GM12878 (cell line): ENCODE results near the gene C10orf105. TPM values are rescaled to one million over a fixed set of nuclear protein-coding genes. Genes with fewer than 3 reads are reported as not detected.

Experiments used
- ATAC-seq: fragments of 200-7000 bp; cut with Tn5 transposase; 3 replicates; pipeline ENCODE4 v1.9.1; 2020; ENCODE audit warnings: mild to moderate bottlenecking, moderate library complexity
- BruUV-seq: library from RNA; stranded (reverse); fragments of 400-500 nt; replicated peaks from 2 replicates; lab custom pipeline; 2021; lab: Mats Ljungman, UMichigan
- CTCF ChIA-PET: fragments of 300-600 bp; sonication (Branson Sonifier 250); formaldehyde crosslinking; extraction: SDS; loops from one replicate; lab custom pipeline; 2021; ENCODE audit warnings: inconsistent platforms; lab: Yijun Ruan, JAX
- POLR2A ChIA-PET: fragments of 350-600 bp; formaldehyde crosslinking; extraction: SDS; loops from one replicate; lab custom pipeline; 2021; ENCODE audit warnings: inconsistent platforms; lab: Charles Lee
- RAD21 ChIA-PET: fragments of 300-600 bp; sonication (Branson Sonifier 250); formaldehyde crosslinking; loops from one replicate; lab custom pipeline; 2023; ENCODE audit warnings: antibody characterized with exemption; ENCODE audit not compliant: unreplicated experiment; lab: Charles Lee
- SMC1A ChIA-PET: fragments of 300-600 bp; sonication (Branson Sonifier 250); formaldehyde crosslinking; loops from one replicate; lab custom pipeline; 2023; ENCODE audit not compliant: unreplicated experiment, uncharacterized antibody; lab: Charles Lee
- DNase-seq: peaks from one replicate; pipeline ENCODE4 v3.0.0-alpha.2; 2011; ENCODE audit warnings: low read depth, low spot score
- FAIRE-seq: peaks from 3 replicates; lab custom pipeline; 2011; peaks lifted over from hg19 to GRCh38; lab: Jason Lieb, UNC
- H2AFZ ChIP-seq: 2 replicates; pipeline ENCODE4 v1.6.0; 2011; ENCODE audit warnings: low read depth, low read length, control low read depth; ENCODE audit not compliant: control insufficient read depth
- H3K27ac ChIP-seq: 2 replicates; pipeline ENCODE4 v1.5.1; 2011; ENCODE audit warnings: control low read depth; ENCODE audit not compliant: control insufficient read depth, insufficient read depth
- H3K27me3 ChIP-seq, 2 experiments: replicated peaks in 1 of 2; 2 replicates each; pipeline versions ENCODE4 v1.6.0 to v1.6.1; 2011; ENCODE audit warnings: low read length in 1 of 2; ENCODE audit not compliant: control insufficient read depth in 2 of 2, insufficient read depth in 2 of 2
- H3K36me3 ChIP-seq, 2 experiments: 2 replicates each; pipeline ENCODE4 v1.5.1; 2011; ENCODE audit warnings: low read length in 1 of 2; ENCODE audit not compliant: control insufficient read depth in 2 of 2, insufficient read depth in 2 of 2
- H3K4me1 ChIP-seq: 2 replicates; pipeline ENCODE4 v1.6.1; 2011; ENCODE audit warnings: mild to moderate bottlenecking, low read length, moderate library complexity, mixed read lengths; ENCODE audit not compliant: control insufficient read depth, insufficient read depth
- H3K4me2 ChIP-seq: 2 replicates; pipeline ENCODE4 v1.6.0; 2011; ENCODE audit warnings: control low read depth; ENCODE audit not compliant: control insufficient read depth, insufficient read depth
- H3K4me3 ChIP-seq: fragments of 200-600 bp; sonication (generic); 2 replicates; pipeline ENCODE4 v1.5.1; 2016
- H3K79me2 ChIP-seq: 2 replicates; pipeline ENCODE4 v1.6.0; 2011; ENCODE audit warnings: low read length; ENCODE audit not compliant: control insufficient read depth, insufficient read depth
- H3K9ac ChIP-seq: 2 replicates; pipeline ENCODE4 v1.8.0; 2011; ENCODE audit warnings: low read length, control low read depth, mixed read lengths; ENCODE audit not compliant: control insufficient read depth, insufficient read depth
- H3K9me3 ChIP-seq: replicated peaks from 3 replicates; pipeline ENCODE4 v1.5.1; 2011; ENCODE audit warnings: mild to moderate bottlenecking, low read length; ENCODE audit not compliant: control insufficient read depth, insufficient read depth
- H4K20me1 ChIP-seq: 2 replicates; pipeline ENCODE4 v1.6.0; 2011; ENCODE audit not compliant: control insufficient read depth, insufficient read depth
- SIN3A ChIP-seq: IDR thresholded peaks from 2 replicates; pipeline ENCODE4 v1.6.1; 2012; ENCODE audit warnings: low read depth, low read length, improper control_type of control experiment
- SRF ChIP-seq, 2 experiments: IDR thresholded peaks; 2 replicates each; pipeline ENCODE4 v1.6.1; 2011; ENCODE audit warnings: low read depth in 2 of 2, low read length in 2 of 2, mild to moderate bottlenecking in 1 of 2, moderate library complexity in 1 of 2
- WGBS: methylation state at CpG from one replicate; pipeline ENCODE4 v1.1.6; 2016; ENCODE audit warnings: low lambda C conversion rate; ENCODE audit not compliant: insufficient replicate concordance, insufficient coverage; ENCODE audit errors: missing lambda C conversion rate; 5-methylcytosine and 5-hydroxymethylcytosine counted together
- in situ Hi-C: fragments of 300-500 bp; cut with MboI; formaldehyde crosslinking; loops from 9 replicates; pipeline ENCODE4 v1.14.3; 2018; ENCODE audit warnings: mixed read lengths
- intact Hi-C: fragments of 100-400 bp; cut with micrococcal nuclease; formaldehyde crosslinking; loops from one replicate; pipeline ENCODE4 v1.14.2; 2022; ENCODE audit not compliant: unreplicated experiment
- polyA plus RNA-seq, 11 experiments: library from polyadenylated mRNA; depleted of rRNA in 4 of 11; unstranded in 6 of 11; stranded (reverse) in 5 of 11; fragments of >200 nt; fragmentation: Nextera tagmentation in 4 of 11; fragmentation: Illumina TruSeq in 1 of 11; extraction: Ambion mirVana in 4 of 11; extraction: Trizol in 1 of 11; gene quantifications; 1 replicate in 1 of 11; 2 replicates in 10 of 11; pipeline versions ENCODE4 v1.2.1 to v1.2.3, GENCODE V29; 2011 to 2016; ENCODE audit warnings: inconsistent platforms in 2 of 11, missing spikeins in 2 of 11, low read depth in 1 of 11
- total RNA-seq, 4 experiments: library from RNA; depleted of rRNA in 3 of 4; stranded (reverse); fragments of >200 nt in 3 of 4; fragmentation: Illumina TruSeq in 1 of 4; extraction: Trizol in 1 of 4; gene quantifications; 2 replicates each; pipeline versions ENCODE4 v1.2.1 to v1.2.3, GENCODE V29; 2013 to 2021
- TF ChIP-seq, protein P1 (sequence below): fragments of 450-650 bp; formaldehyde crosslinking; IDR thresholded peaks from 2 replicates; pipeline ENCODE4 v1.5.0; 2022; ENCODE audit warnings: mild to moderate bottlenecking, missing genetic modification characterization

Gene C10orf105
- total and polyA plus RNA-seq, 10 of the 15 experiments (the other 5 are each of a cell fraction or from before 2014, with no cell fraction given): 0.04 to 0.06 (median 0.05) TPM; not detected in 7

DNA sequence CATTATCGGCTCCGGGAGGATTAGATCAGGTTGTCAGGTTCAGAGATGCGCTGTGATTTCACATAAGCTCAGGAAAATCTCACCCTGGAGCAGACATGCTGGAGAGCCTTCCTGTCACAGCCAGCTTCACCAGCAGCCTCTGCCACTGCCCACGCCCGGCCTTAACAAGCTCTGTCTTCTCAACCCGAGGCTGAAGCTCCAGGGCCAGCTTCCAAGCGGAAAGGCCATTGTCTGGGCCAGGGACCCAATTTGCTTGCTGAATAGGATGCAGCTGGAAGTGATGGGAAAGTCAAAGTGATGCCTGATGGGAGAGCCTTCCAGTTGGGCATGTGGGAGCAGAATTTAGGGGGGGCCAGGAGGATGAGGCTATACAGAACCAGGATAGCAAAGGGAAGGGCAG, 36.3 kb downstream of the C10orf105 start:
- intact Hi-C loops (no loop called here), in situ Hi-C loops (no loop called here)
- Histone ChIP-seq H3K4me1 (0 out of 2 replicates have a peak, but pooled peaks cover 7% of the 10 kb centered on the region), H2AFZ (no peak overlapping the region), H3K27me3 (no peaks in the 10 kb centered on the region), H3K9ac (no peak overlapping the region), H3K79me2 (no peaks in the 10 kb centered on the region), H3K27ac (no peak overlapping the region), H3K4me2 (no peak overlapping the region), H4K20me1 (no peaks in the 10 kb centered on the region), H3K9me3 (peaks cover 2% of the 10 kb centered on the region; the same call in 1 of the 3 replicates), H3K36me3 (no peaks in the 10 kb centered on the region), H3K4me3 (no peak overlapping the region)
- RAD21 ChIA-PET: no interaction called here
- CTCF ChIA-PET: interaction anchor here (0.7 to 1.6 kb wide), 3 partner anchors 10 to 159 kb away, joined by 3 read pairs; no protein-coding TSS in a partner anchor
- SMC1A ChIA-PET: interaction anchor here (0.9 kb wide), 1 partner anchor 9 kb away, joined by 3 read pairs; no protein-coding TSS in a partner anchor
- DNase-seq (no peak), ATAC-seq (no peak), FAIRE-seq (no peak)
- WGBS: 38% methylated on average over 7 of the region's 7 CpGs
- POLR2A ChIA-PET: interaction anchor here (1.3 kb wide), 1 partner anchor 11 kb away, joined by 4 read pairs; no protein-coding TSS in a partner anchor
- BruUV-seq: no TSS peak
- TF ChIP-seq, protein P1, sequence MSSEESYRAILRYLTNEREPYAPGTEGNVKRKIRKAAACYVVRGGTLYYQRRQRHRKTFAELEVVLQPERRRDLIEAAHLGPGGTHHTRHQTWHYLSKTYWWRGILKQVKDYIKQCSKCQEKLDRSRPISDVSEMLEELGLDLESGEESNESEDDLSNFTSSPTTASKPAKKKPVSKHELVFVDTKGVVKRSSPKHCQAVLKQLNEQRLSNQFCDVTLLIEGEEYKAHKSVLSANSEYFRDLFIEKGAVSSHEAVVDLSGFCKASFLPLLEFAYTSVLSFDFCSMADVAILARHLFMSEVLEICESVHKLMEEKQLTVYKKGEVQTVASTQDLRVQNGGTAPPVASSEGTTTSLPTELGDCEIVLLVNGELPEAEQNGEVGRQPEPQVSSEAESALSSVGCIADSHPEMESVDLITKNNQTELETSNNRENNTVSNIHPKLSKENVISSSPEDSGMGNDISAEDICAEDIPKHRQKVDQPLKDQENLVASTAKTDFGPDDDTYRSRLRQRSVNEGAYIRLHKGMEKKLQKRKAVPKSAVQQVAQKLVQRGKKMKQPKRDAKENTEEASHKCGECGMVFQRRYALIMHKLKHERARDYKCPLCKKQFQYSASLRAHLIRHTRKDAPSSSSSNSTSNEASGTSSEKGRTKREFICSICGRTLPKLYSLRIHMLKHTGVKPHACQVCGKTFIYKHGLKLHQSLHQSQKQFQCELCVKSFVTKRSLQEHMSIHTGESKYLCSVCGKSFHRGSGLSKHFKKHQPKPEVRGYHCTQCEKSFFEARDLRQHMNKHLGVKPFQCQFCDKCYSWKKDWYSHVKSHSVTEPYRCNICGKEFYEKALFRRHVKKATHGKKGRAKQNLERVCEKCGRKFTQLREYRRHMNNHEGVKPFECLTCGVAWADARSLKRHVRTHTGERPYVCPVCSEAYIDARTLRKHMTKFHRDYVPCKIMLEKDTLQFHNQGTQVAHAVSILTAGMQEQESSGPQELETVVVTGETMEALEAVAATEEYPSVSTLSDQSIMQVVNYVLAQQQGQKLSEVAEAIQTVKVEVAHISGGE (CRISPR knock-in tag): no peak
- TF ChIP-seq SRF (IDR thresholded peaks at IDR 0.05; ENCODE audit: low read depth in 2 of 2, low read length in 2 of 2) (no peak), SIN3A (no peak)
